PFSK-1 (cell line): ENCODE measurements around the gene TIGD1.

Source experiments
- POLR2AphosphoS5 ChIP-seq: IDR thresholded peaks from 2 replicates; pipeline ENCODE4 v1.6.1; 2012; ENCODE audit warnings: low read depth, mild to moderate bottlenecking, control low read depth, low read length, moderate library complexity
- SIN3A ChIP-seq: IDR thresholded peaks from 2 replicates; pipeline ENCODE4 v1.6.1; 2012; ENCODE audit warnings: mild to moderate bottlenecking, low read length, moderate library complexity, borderline replicate concordance; ENCODE audit not compliant: insufficient read depth
- TAF1 ChIP-seq: IDR thresholded peaks from 2 replicates; pipeline ENCODE4 v1.6.1; 2012; ENCODE audit warnings: low read length, control low read depth, borderline replicate concordance; ENCODE audit not compliant: insufficient read depth

DNA sequence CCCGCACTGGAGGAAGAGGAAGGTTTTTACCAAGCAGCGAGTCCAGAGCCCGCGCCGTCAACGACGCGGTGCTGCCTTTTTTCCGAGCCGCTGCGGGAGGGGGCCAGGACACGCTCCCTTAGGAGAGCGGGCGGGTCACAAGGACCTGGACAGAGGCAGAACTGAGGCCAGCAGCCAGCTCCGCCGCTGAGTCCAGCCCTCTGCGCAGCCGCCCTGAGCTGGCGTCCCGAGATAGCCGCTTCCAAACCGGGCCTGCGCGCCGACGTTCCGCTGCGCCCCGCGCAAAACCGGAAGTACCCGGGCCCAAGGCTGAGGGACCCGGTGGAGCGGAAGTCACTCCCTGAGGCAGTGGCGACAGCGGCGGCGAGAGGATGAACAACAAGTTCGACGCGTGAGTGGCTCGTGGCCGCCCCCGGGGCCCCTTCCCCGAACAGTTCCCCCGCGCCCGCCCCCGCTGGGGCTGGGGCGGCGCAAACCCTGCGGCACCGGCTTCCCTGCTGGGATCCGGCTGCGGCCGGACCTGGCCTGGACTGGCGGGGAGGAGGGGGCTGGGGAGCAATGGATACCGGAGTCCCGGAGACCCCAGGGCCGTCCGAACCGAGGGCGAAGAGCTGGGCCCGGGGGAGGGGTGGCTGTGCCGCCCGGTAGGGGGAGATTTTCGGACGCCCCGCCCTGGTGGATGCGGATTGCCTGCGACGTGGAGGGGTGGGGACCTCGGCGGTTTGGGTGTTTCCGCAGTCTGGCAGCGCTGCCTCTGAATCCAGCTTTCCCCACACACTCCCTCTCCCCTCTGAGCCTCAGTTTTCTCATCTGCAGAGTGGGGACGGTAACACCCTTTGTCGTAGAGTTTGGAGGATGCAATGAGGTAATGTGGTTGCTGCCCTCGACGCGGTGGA lies at the start of gene TIGD1, which contains the start of gene EIF4E2:
- TF ChIP-seq SIN3A (0 out of 2 replicates have a peak, but pooled peaks have one; percentile 9), POLR2AphosphoS5 (peak; percentile 87), TAF1 (peak; percentile 89)
